Ishikawa (cell line): Measurements from ENCODE around the gene SIPA1.

Source experiments
- EP300 ChIP-seq: IDR thresholded peaks from 2 replicates; pipeline ENCODE4 v1.6.1; 2012; ENCODE audit warnings: borderline replicate concordance
- NFIC ChIP-seq: IDR thresholded peaks from 2 replicates; pipeline ENCODE4 v1.6.1; 2012
- RAD21 ChIP-seq: IDR thresholded peaks from 2 replicates; pipeline ENCODE4 v1.6.1; 2012; ENCODE audit warnings: low read depth
- REST ChIP-seq: IDR thresholded peaks from 2 replicates; pipeline ENCODE4 v1.6.1; 2012; ENCODE audit warnings: low read depth, mild to moderate bottlenecking
- TAF1 ChIP-seq: IDR thresholded peaks from 2 replicates; pipeline ENCODE4 v1.6.1; 2012; ENCODE audit warnings: low read depth, mild to moderate bottlenecking
- YY1 ChIP-seq: IDR thresholded peaks from 2 replicates; pipeline ENCODE4 v1.6.1; 2012; ENCODE audit warnings: low read depth

GRCh38 chr11:65629579-65629978 is 8.3 kb upstream of the SIPA1 start:
- TF ChIP-seq RAD21 (no peak), EP300 (no peak), TAF1 (no peak), YY1 (no peak), NFIC (no peak), REST (no peak)
